Stimulated activated CD8-positive, alpha-beta memory T cell treated with anti-CD3 and anti-CD28 coated beads, Interleukin-2, amount 100 ng/mL, for 1 hour (primary cell): ENCODE data around the gene ATP1A4.
"Not testable (repeated sequence)": the region's sequence is repeated elsewhere in the genome, so short reads cannot be mapped to it uniquely, and the experiment has no call there.

ENCODE experiments used
- DNase-seq, 2 donors: peaks; one replicate each; pipeline ENCODE4 v3.0.0-alpha.2; 2020; ENCODE audit warnings: low read depth in 2 of 2

The ATP1A4 gene

GRCh38 chr1:160151303-160151702 lies at the start of gene ATP1A4:
Gene ATP1A4, plus strand, starts transcription at chr1:160151603. Its CDS starts 438 bp downstream, at chr1:160152041.
- DNase-seq, result no peak

- no peak for DNase-seq
Measured at GRCh38 chr1:160101717-160102522, 49.5 kb upstream of the ATP1A4 start.

GRCh38 chr1:160103658-160104408 lies 47.6 kb upstream of the ATP1A4 start:
- no peak for DNase-seq

GRCh38 chr1:160104486-160104885 lies 46.9 kb upstream of the ATP1A4 start:
- DNase-seq, result no peak

- no peak for DNase-seq
Measured at GRCh38 chr1:160105155-160105554, 46.2 kb upstream of the ATP1A4 start.

GRCh38 chr1:160107512-160107911 lies 43.9 kb upstream of the ATP1A4 start:
- no peak for DNase-seq

GRCh38 chr1:160108888-160109662 lies 42.3 kb upstream of the ATP1A4 start:
- no peak for DNase-seq

GRCh38 chr1:160109686-160110085 lies 41.7 kb upstream of the ATP1A4 start:
- DNase-seq, result no peak

GRCh38 chr1:160111462-160111861 lies 39.9 kb upstream of the ATP1A4 start:
- not testable (repeated sequence) for DNase-seq

GRCh38 chr1:160112357-160112756 lies 39.0 kb upstream of the ATP1A4 start:
- DNase-seq, result no peak

- no peak for DNase-seq
Measured at GRCh38 chr1:160113407-160113806, 38.0 kb upstream of the ATP1A4 start.

GRCh38 chr1:160114085-160114484 lies 37.3 kb upstream of the ATP1A4 start:
- no peak for DNase-seq

GRCh38 chr1:160115545-160116282 lies 35.7 kb upstream of the ATP1A4 start, which contains the start of gene ATP1A2:
Gene ATP1A2, plus strand, starts transcription at chr1:160115759. Its CDS starts 103 bp downstream, at chr1:160115862.
- no peak for DNase-seq

GRCh38 chr1:160116283-160117147 lies 34.9 kb upstream of the ATP1A4 start:
- no peak for DNase-seq

GRCh38 chr1:160117300-160117699 lies 34.1 kb upstream of the ATP1A4 start:
- no peak for DNase-seq

- no peak for DNase-seq
Measured at GRCh38 chr1:160117709-160118183, 33.7 kb upstream of the ATP1A4 start.

GRCh38 chr1:160118928-160119327 lies 32.5 kb upstream of the ATP1A4 start:
- DNase-seq, result no peak

- DNase-seq, result no peak
Measured at GRCh38 chr1:160120797-160121196, 30.6 kb upstream of the ATP1A4 start.

- no peak for DNase-seq
Measured at GRCh38 chr1:160121388-160121787, 30.0 kb upstream of the ATP1A4 start.

GRCh38 chr1:160122978-160123495 lies 28.4 kb upstream of the ATP1A4 start:
- no peak for DNase-seq
